ENCODE measurements around the gene ACCSL.

Gene ACCSL

DNA sequence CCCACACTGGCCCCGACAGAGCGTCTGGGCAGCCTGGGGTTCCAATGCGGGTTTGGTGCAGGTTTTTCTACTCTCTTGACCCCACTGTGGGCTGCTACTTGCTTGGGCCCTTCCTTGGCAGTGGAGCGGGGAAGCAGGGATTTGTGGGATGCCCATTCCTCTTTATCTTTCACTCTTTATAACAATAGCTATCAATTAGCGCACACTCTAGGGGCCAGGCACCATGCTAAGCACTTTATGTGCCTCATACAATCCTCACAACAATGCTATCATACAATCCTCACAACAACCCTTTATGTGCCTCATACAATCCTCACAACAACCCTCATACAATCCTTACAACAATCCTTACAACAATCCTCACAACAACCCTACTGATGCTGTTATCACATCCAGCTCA lies 31.0 kb downstream of the ACCSL start:
- Histone ChIP-seq H3K4me3 (IDR thresholded peaks at IDR 0.05; ENCODE audit: insufficient read depth, low read depth, low read length) (no peak overlapping the region), H4K20me1 (ENCODE audit: insufficient read depth) (no peaks in the 10 kb centered on the region)

DNA sequence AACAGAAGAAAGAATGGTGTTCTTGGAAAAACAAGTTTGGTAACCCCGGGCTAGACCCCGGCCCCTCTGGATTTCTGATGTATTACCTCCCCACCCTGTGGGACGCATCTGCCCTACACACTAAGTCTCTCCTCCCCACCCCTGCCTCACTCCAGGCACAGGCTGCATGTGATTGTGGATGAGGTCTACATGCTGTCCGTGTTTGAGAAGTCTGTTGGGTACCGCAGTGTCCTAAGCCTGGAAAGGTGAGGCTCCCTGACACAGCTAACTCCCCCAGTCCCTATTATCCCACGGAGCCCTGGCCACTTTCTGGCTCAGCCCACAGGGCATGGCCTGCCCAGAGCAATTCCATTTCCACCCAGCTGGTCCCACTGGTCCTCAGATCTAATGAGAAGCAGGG lies 31.6 kb downstream of the ACCSL start:
- no peak overlapping the region for H3K4me2 ChIP-seq
- no peak overlapping the region for H2AFZ ChIP-seq (ENCODE audit: low read depth)
- H3K36me3 ChIP-seq (ENCODE audit: insufficient read depth), result no peaks in the 10 kb centered on the region
- no peak overlapping the region for H3K4me3 ChIP-seq (IDR thresholded peaks at IDR 0.05; ENCODE audit: insufficient read depth, low read depth, low read length)
- TF ChIP-seq, protein P1, sequence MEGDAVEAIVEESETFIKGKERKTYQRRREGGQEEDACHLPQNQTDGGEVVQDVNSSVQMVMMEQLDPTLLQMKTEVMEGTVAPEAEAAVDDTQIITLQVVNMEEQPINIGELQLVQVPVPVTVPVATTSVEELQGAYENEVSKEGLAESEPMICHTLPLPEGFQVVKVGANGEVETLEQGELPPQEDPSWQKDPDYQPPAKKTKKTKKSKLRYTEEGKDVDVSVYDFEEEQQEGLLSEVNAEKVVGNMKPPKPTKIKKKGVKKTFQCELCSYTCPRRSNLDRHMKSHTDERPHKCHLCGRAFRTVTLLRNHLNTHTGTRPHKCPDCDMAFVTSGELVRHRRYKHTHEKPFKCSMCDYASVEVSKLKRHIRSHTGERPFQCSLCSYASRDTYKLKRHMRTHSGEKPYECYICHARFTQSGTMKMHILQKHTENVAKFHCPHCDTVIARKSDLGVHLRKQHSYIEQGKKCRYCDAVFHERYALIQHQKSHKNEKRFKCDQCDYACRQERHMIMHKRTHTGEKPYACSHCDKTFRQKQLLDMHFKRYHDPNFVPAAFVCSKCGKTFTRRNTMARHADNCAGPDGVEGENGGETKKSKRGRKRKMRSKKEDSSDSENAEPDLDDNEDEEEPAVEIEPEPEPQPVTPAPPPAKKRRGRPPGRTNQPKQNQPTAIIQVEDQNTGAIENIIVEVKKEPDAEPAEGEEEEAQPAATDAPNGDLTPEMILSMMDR (conservative IDR thresholded peaks at IDR 0.05; ENCODE audit: low read depth, low read length), result no peak
- H3K27me3 ChIP-seq (ENCODE audit: insufficient read depth, low read depth), result no peaks in the 10 kb centered on the region
- no peak overlapping the region for H3K9ac ChIP-seq
- H3K79me2 ChIP-seq (ENCODE audit: insufficient read depth, low read depth), result no peaks in the 10 kb centered on the region
- H3K27ac ChIP-seq, result no peak overlapping the region
- no peaks in the 10 kb centered on the region for H3K4me1 ChIP-seq (ENCODE audit: low read depth, poor library complexity, severe bottlenecking)
- H4K20me1 ChIP-seq (ENCODE audit: insufficient read depth), result no peaks in the 10 kb centered on the region

More for the DNA sequence above, 31.0 kb downstream of the ACCSL start:
- H3K79me2 ChIP-seq (ENCODE audit: insufficient read depth, low read depth), result no peaks in the 10 kb centered on the region
- H3K4me2 ChIP-seq, result no peak overlapping the region
- no peaks in the 10 kb centered on the region for H3K36me3 ChIP-seq (ENCODE audit: insufficient read depth)
- no peak overlapping the region for H2AFZ ChIP-seq (ENCODE audit: low read depth)
- TF ChIP-seq, protein P1 (conservative IDR thresholded peaks at IDR 0.05; ENCODE audit: low read depth, low read length), result no peak
- H3K4me1 ChIP-seq (ENCODE audit: low read depth, poor library complexity, severe bottlenecking), result no peaks in the 10 kb centered on the region
- H3K27ac ChIP-seq, result no peak overlapping the region
- no peak overlapping the region for H3K9ac ChIP-seq
- no peaks in the 10 kb centered on the region for H3K27me3 ChIP-seq (ENCODE audit: insufficient read depth, low read depth)

DNA sequence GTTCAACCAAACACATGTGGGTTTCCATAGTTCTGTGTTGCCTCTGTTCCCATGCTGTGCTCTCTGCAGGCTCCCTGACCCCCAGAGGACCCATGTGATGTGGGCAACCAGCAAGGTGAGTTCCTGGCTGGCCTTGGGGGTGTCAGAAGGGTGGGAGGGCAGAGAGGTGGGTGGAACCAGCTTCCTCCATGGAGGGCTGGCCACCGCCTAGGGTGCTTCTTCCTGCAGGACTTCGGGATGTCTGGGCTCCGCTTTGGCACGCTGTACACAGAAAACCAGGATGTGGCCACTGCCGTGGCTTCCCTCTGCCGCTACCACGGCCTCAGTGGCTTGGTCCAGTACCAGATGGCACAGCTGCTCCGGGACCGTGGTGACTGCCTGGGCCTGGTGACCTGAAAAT lies 33.2 kb downstream of the ACCSL start:
- Histone ChIP-seq H4K20me1 (ENCODE audit: insufficient read depth) (no peaks in the 10 kb centered on the region), H2AFZ (ENCODE audit: low read depth) (no peak overlapping the region), H3K4me2 (no peak overlapping the region), H3K27me3 (ENCODE audit: insufficient read depth, low read depth) (no peaks in the 10 kb centered on the region), H3K9ac (no peak overlapping the region), H3K79me2 (ENCODE audit: insufficient read depth, low read depth) (no peaks in the 10 kb centered on the region), H3K27ac (no peak overlapping the region), H3K4me3 (IDR thresholded peaks at IDR 0.05; ENCODE audit: insufficient read depth, low read depth, low read length) (no peak overlapping the region), H3K4me1 (ENCODE audit: low read depth, poor library complexity, severe bottlenecking) (no peaks in the 10 kb centered on the region), H3K36me3 (ENCODE audit: insufficient read depth) (no peaks in the 10 kb centered on the region)
- TF ChIP-seq, protein P1 (conservative IDR thresholded peaks at IDR 0.05; ENCODE audit: low read depth, low read length), result no peak

DNA sequence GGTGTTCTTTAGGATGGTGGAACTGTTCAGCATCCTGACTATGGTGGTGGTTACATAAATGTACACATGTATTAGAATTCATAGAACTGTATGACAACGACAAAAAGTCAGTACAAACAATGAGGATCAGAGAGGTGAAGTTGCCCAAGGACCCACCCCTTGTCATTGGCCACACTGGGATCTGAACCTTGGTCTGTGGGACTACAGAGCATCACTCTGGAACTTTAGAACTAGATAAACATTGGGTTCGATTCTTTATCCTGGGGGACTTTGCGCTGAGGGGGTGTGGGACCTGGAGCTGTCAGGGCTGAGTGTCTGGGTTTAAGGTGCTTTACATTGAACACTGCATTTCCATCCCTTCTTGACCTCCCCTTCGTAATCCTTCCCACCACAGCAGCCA lies 34.9 kb downstream of the ACCSL start:
- Histone ChIP-seq H3K36me3 (ENCODE audit: insufficient read depth) (no peaks in the 10 kb centered on the region), H4K20me1 (ENCODE audit: insufficient read depth) (no peaks in the 10 kb centered on the region), H3K4me1 (ENCODE audit: low read depth, poor library complexity, severe bottlenecking) (no peaks in the 10 kb centered on the region), H3K4me3 (IDR thresholded peaks at IDR 0.05; ENCODE audit: insufficient read depth, low read depth, low read length) (no peak overlapping the region), H3K79me2 (ENCODE audit: insufficient read depth, low read depth) (no peaks in the 10 kb centered on the region), H3K27ac (no peak overlapping the region), H2AFZ (ENCODE audit: low read depth) (no peak overlapping the region), H3K9ac (no peak overlapping the region), H3K4me2 (no peak overlapping the region), H3K27me3 (ENCODE audit: insufficient read depth, low read depth) (no peaks in the 10 kb centered on the region)
- TF ChIP-seq, protein P1 (conservative IDR thresholded peaks at IDR 0.05; ENCODE audit: low read depth, low read length), result no peak
